Measurements from ENCODE around the gene CLSTN3. TPM values are rescaled to one million over a fixed set of nuclear protein-coding genes. Genes with fewer than 3 reads are reported as not detected.

CLSTN3 gene
- total and polyA plus RNA-seq, 9 of the 15 experiments (the other 6 are each of a cell fraction or from before 2014, with no cell fraction given), result 0.08 to 23.2 (median 11.0) TPM

- TF ChIP-seq, protein P1, sequence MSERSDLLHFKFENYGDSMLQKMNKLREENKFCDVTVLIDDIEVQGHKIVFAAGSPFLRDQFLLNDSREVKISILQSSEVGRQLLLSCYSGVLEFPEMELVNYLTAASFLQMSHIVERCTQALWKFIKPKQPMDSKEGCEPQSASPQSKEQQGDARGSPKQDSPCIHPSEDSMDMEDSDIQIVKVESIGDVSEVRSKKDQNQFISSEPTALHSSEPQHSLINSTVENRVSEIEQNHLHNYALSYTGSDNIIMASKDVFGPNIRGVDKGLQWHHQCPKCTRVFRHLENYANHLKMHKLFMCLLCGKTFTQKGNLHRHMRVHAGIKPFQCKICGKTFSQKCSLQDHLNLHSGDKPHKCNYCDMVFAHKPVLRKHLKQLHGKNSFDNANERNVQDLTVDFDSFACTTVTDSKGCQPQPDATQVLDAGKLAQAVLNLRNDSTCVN (CRISPR knock-in tag; IDR thresholded peaks at IDR 0.05), result no peak
- no peak for TF ChIP-seq SP1 (CRISPR knock-in tag; IDR thresholded peaks at IDR 0.05)
- 0 out of 4 replicates have a peak, but pooled peaks of 1 of the 2 experiments have one; percentile 46 for TF ChIP-seq KDM1A (IDR thresholded peaks at IDR 0.05)
- TF ChIP-seq HDAC2 (IDR thresholded peaks at IDR 0.05), result no peak
- peak; percentile 99 for TF ChIP-seq CEBPB (tag; IDR thresholded peaks at IDR 0.05)
- TF ChIP-seq ZNF512 (tag; IDR thresholded peaks at IDR 0.05), result no peak
- TF ChIP-seq ETV1 (tag; conservative IDR thresholded peaks at IDR 0.05; ENCODE audit: low read depth), result peak; percentile 18; the same call in 1 of the 2 replicates
- TF ChIP-seq, protein P2, sequence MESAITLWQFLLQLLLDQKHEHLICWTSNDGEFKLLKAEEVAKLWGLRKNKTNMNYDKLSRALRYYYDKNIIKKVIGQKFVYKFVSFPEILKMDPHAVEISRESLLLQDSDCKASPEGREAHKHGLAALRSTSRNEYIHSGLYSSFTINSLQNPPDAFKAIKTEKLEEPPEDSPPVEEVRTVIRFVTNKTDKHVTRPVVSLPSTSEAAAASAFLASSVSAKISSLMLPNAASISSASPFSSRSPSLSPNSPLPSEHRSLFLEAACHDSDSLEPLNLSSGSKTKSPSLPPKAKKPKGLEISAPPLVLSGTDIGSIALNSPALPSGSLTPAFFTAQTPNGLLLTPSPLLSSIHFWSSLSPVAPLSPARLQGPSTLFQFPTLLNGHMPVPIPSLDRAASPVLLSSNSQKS (CRISPR knock-in tag; IDR thresholded peaks at IDR 0.05), result no peak
- TF ChIP-seq RAD21 (CRISPR knock-in tag; conservative IDR thresholded peaks at IDR 0.05 in 1 of 2, IDR thresholded peaks at IDR 0.05 in 1 of 2), result peak; percentile 63 to 73
- TF ChIP-seq KAT8 (IDR thresholded peaks at IDR 0.05; ENCODE audit: low read depth), result no peak
- TF ChIP-seq XRCC3 (IDR thresholded peaks at IDR 0.05), result no peak
- TF ChIP-seq ATF7 (IDR thresholded peaks at IDR 0.05), result 0 out of 2 replicates have a peak, but pooled peaks have one; percentile 12
- no peak for TF ChIP-seq SNIP1 (IDR thresholded peaks at IDR 0.05; ENCODE audit: low read depth)
- TF ChIP-seq C11orf30 (IDR thresholded peaks at IDR 0.05; ENCODE audit: low read depth), result no peak
- TF ChIP-seq MAZ (CRISPR knock-in tag; conservative IDR thresholded peaks at IDR 0.05 in 1 of 2, IDR thresholded peaks at IDR 0.05 in 1 of 2), result peak in 1 of 2 experiments; percentile 84; a peak in 3 of 4 replicates
- no peak for TF ChIP-seq ZHX1 (conservative IDR thresholded peaks at IDR 0.05; ENCODE audit: low read length)
- no peak for TF ChIP-seq ZBTB34 (CRISPR knock-in tag; IDR thresholded peaks at IDR 0.05)
- TF ChIP-seq, protein P3, sequence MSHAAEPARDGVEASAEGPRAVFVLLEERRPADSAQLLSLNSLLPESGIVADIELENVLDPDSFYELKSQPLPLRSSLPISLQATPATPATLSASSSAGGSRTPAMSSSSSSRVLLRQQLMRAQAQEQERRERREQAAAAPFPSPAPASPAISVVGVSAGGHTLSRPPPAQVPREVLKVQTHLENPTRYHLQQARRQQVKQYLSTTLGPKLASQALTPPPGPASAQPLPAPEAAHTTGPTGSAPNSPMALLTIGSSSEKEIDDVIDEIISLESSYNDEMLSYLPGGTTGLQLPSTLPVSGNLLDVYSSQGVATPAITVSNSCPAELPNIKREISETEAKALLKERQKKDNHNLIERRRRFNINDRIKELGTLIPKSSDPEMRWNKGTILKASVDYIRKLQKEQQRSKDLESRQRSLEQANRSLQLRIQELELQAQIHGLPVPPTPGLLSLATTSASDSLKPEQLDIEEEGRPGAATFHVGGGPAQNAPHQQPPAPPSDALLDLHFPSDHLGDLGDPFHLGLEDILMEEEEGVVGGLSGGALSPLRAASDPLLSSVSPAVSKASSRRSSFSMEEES (CRISPR knock-in tag; IDR thresholded peaks at IDR 0.05), result no peak
Observed at GRCh38 chr12:7108796-7109571, 21.2 kb upstream of the CLSTN3 start, which contains the start of gene C1RL (continued).

All from K562 (cell line).